HK-2 (cell line): ENCODE results near the gene SCN10A.

Experiments
- DNase-seq: peaks from one replicate; pipeline ENCODE4 v3.0.0-alpha.2; 2018; ENCODE audit not compliant: unreplicated experiment

SCN10A gene

GRCh38 chr3:38816026-38816425, at the start of gene SCN10A:
Gene SCN10A (minus strand): TSS chr3:38816217. CDS start chr3:38794010, 22,207 bp downstream.
- no peak for DNase-seq

- no peak for DNase-seq
These were observed 37.0 kb upstream of the SCN10A start for GRCh38 chr3:38853011-38853410.

GRCh38 chr3:38843898-38844297, 27.9 kb upstream of the SCN10A start:
- no peak for DNase-seq

- no peak for DNase-seq
These were observed 26.4 kb upstream of the SCN10A start for GRCh38 chr3:38842266-38842965.

- DNase-seq, result no peak
These were observed 25.0 kb upstream of the SCN10A start for GRCh38 chr3:38840987-38841386.

GRCh38 chr3:38837358-38837757, 21.3 kb upstream of the SCN10A start:
- DNase-seq, result peak; percentile 14

- no peak for DNase-seq
These were observed 20.5 kb upstream of the SCN10A start for GRCh38 chr3:38836561-38836960.

GRCh38 chr3:38835939-38836338, 19.9 kb upstream of the SCN10A start:
- no peak for DNase-seq

GRCh38 chr3:38834717-38835116, 18.7 kb upstream of the SCN10A start:
- DNase-seq, result no peak

GRCh38 chr3:38834110-38834509, 18.1 kb upstream of the SCN10A start:
- DNase-seq, result peak; percentile 48

- no peak for DNase-seq
These were observed 13.4 kb upstream of the SCN10A start for GRCh38 chr3:38829404-38829803.

GRCh38 chr3:38828681-38829080, 12.7 kb upstream of the SCN10A start:
- DNase-seq, result no peak

GRCh38 chr3:38827791-38828190, 11.8 kb upstream of the SCN10A start:
- DNase-seq, result no peak

GRCh38 chr3:38826001-38826400, 10.0 kb upstream of the SCN10A start:
- no peak for DNase-seq

- no peak for DNase-seq
These were observed 8.3 kb upstream of the SCN10A start for GRCh38 chr3:38824349-38824748.

- DNase-seq, result no peak
These were observed 7.7 kb upstream of the SCN10A start for GRCh38 chr3:38823722-38824121.

GRCh38 chr3:38823186-38823585, 7.2 kb upstream of the SCN10A start:
- no peak for DNase-seq

- no peak for DNase-seq
These were observed 4.2 kb downstream of the SCN10A start for GRCh38 chr3:38811822-38812221.

- peak; percentile 33 for DNase-seq
These were observed 10.1 kb downstream of the SCN10A start for GRCh38 chr3:38805765-38806386.

GRCh38 chr3:38805004-38805403, 11.0 kb downstream of the SCN10A start:
- no peak for DNase-seq

- DNase-seq, result no peak
These were observed 15.5 kb downstream of the SCN10A start for GRCh38 chr3:38800511-38800910.

- DNase-seq, result no peak
These were observed 22.3 kb downstream of the SCN10A start for GRCh38 chr3:38793721-38794120.

- no peak for DNase-seq
These were observed 23.0 kb downstream of the SCN10A start for GRCh38 chr3:38792983-38793382.

- no peak for DNase-seq
These were observed 33.9 kb downstream of the SCN10A start for GRCh38 chr3:38782148-38782547.
